Panc1 (cell line): ENCODE results near the gene FFAR3. TPM values are rescaled to one million over a fixed set of nuclear protein-coding genes. Genes with fewer than 3 reads are reported as not detected.
A peak's percentile ranks its signal among the peaks of the same experiment; 100 is the strongest.
"Not testable (repeated sequence)": the region's sequence is repeated elsewhere in the genome, so short reads cannot be mapped to it uniquely, and the experiment has no call there.

Experiments
- ATAC-seq: fragments of 200-7000 bp; cut with Tn5 transposase; 2 replicates; pipeline ENCODE4 v1.9.1; 2020; ENCODE audit warnings: mild to moderate bottlenecking, moderate library complexity
- BruUV-seq: library from RNA; stranded (reverse); fragments of 400-500 nt; replicated peaks from 2 replicates; lab custom pipeline; 2021; lab: Mats Ljungman, UMichigan
- CTCF ChIA-PET: fragments of 300-600 bp; sonication (Branson Sonifier 250); formaldehyde crosslinking; loops from one replicate; lab custom pipeline; 2022; ENCODE audit warnings: antibody characterized with exemption; lab: Charles Lee
- POLR2A ChIA-PET: fragments of 300-600 bp; sonication (Branson Sonifier 250); formaldehyde crosslinking; loops from one replicate; lab custom pipeline; 2022; ENCODE audit warnings: antibody characterized with exemption; lab: Charles Lee
- DNase-seq: peaks from one replicate; pipeline ENCODE4 v3.0.0-alpha.2; 2010; ENCODE audit warnings: low read depth, low spot score
- H3K27ac ChIP-seq: 2 replicates; pipeline ENCODE4 v1.5.1; 2011; ENCODE audit warnings: mild to moderate bottlenecking, low read length, inconsistent platforms
- H3K27me3 ChIP-seq: fragments of 200-500 bp; sonication (Bioruptor generic); 2 replicates; pipeline ENCODE4 v1.6.0; 2014; ENCODE audit warnings: low read length, inconsistent platforms; ENCODE audit not compliant: control insufficient read depth, insufficient read depth
- H3K36me3 ChIP-seq: fragments of 200-500 bp; sonication (Bioruptor generic); 2 replicates; pipeline ENCODE4 v1.5.1; 2014; ENCODE audit warnings: inconsistent platforms, mild to moderate bottlenecking, low read length, moderate library complexity; ENCODE audit not compliant: control insufficient read depth, insufficient read depth
- H3K4me1 ChIP-seq: 2 replicates; pipeline ENCODE4 v1.5.1; 2011; ENCODE audit warnings: inconsistent platforms, mild to moderate bottlenecking, low read length, moderate library complexity; ENCODE audit not compliant: control insufficient read depth, insufficient read depth
- H3K4me3 ChIP-seq, 2 experiments: 2 replicates each; pipeline ENCODE4 v1.5.1; 2011 to 2012; ENCODE audit warnings: low read depth in 2 of 2, low read length in 2 of 2, mild to moderate bottlenecking in 2 of 2, inconsistent platforms in 1 of 2, moderate library complexity in 1 of 2
- H3K9me3 ChIP-seq: fragments of 200-500 bp; sonication (Bioruptor generic); 2 replicates; pipeline ENCODE4 v1.5.1; 2014; ENCODE audit warnings: low read depth, mild to moderate bottlenecking, inconsistent platforms, low read length, moderate library complexity; ENCODE audit not compliant: control insufficient read depth, insufficient read depth
- POLR2AphosphoS5 ChIP-seq: IDR thresholded peaks from 2 replicates; pipeline ENCODE4 v1.6.1; 2012; ENCODE audit warnings: mild to moderate bottlenecking, low read depth, low read length, moderate library complexity
- REST ChIP-seq, 2 experiments: IDR thresholded peaks; 2 replicates each; pipeline ENCODE4 v1.6.1; 2011 to 2012; ENCODE audit warnings: low read depth in 2 of 2, control low read depth in 1 of 2, low read length in 1 of 2, mild to moderate bottlenecking in 1 of 2, moderate library complexity in 1 of 2; ENCODE audit not compliant: insufficient read depth in 1 of 2
- SIN3A ChIP-seq: IDR thresholded peaks from 2 replicates; pipeline ENCODE4 v1.6.1; 2012; ENCODE audit warnings: low read depth, mild to moderate bottlenecking, low read length, moderate library complexity, borderline replicate concordance; ENCODE audit not compliant: insufficient read depth
- TCF7L2 ChIP-seq: IDR thresholded peaks from 2 replicates; pipeline ENCODE4 v1.6.1; 2011; ENCODE audit warnings: mild to moderate bottlenecking, low read depth, low read length, inconsistent platforms
- in situ Hi-C: cut with HindIII; loops from 2 replicates; pipeline ENCODE4 v1.10.0; 2016; ENCODE audit warnings: low sequenced_read_pairs, low pct_unique_long_range_greater_than_20kb
- intact Hi-C: fragments of 100-400 bp; cut with micrococcal nuclease; formaldehyde crosslinking; loops from one replicate; pipeline ENCODE4 v1.10.0; 2022; ENCODE audit not compliant: unreplicated experiment
- total RNA-seq: library from RNA; stranded (reverse); gene quantifications from one replicate; pipeline ENCODE4 v1.2.1, GENCODE V29; 2021; ENCODE audit not compliant: unreplicated experiment
- TF ChIP-seq, protein P1 (sequence below): fragments of 450-650 bp; IDR thresholded peaks from 2 replicates; pipeline ENCODE4 v1.5.1; 2017; ENCODE audit warnings: mild to moderate bottlenecking

Gene FFAR3
- total RNA-seq, 1 experiment from 2014 or later: not detected

GRCh38 chr19:35373492-35373891, 15.2 kb downstream of the FFAR3 start:
- ATAC-seq (no peak), DNase-seq (no peak)
- in situ Hi-C loops: no loop called here
- ChIA-PET CTCF (no interaction called here), POLR2A (no interaction called here)
- BruUV-seq: no TSS peak
- Histone ChIP-seq H3K4me1 (no peaks in the 10 kb centered on the region), H3K36me3 (no peaks in the 10 kb centered on the region), H3K27ac (no peak overlapping the region), H3K27me3 (peaks cover 7% of the 10 kb centered on the region), H3K4me3 (no peak overlapping the region), H3K9me3 (no peaks in the 10 kb centered on the region)
- TF ChIP-seq POLR2AphosphoS5: no peak
- no peak for TF ChIP-seq TCF7L2
- TF ChIP-seq REST (IDR thresholded peaks at IDR 0.05; ENCODE audit: insufficient read depth in 1 of 2, low read depth in 2 of 2, low read length in 1 of 2): no peak
- TF ChIP-seq SIN3A: no peak
- intact Hi-C loops: no loop called here

GRCh38 chr19:35374031-35374430, 15.8 kb downstream of the FFAR3 start:
- H3K27ac ChIP-seq, DNase-seq, H3K27me3 ChIP-seq, CTCF ChIA-PET, intact Hi-C loops, H3K4me3 ChIP-seq, H3K4me1 ChIP-seq, POLR2A ChIA-PET, H3K9me3 ChIP-seq, BruUV-seq, ATAC-seq, in situ Hi-C loops, H3K36me3 ChIP-seq: not testable (repeated sequence)

- Histone ChIP-seq H3K27ac (no peak overlapping the region), H3K4me3 (no peak overlapping the region), H3K36me3 (no peaks in the 10 kb centered on the region), H3K4me1 (no peaks in the 10 kb centered on the region), H3K27me3 (peaks cover 7% of the 10 kb centered on the region), H3K9me3 (no peaks in the 10 kb centered on the region)
- DNase-seq (no peak), ATAC-seq (peak; percentile 67)
- POLR2A ChIA-PET: no interaction called here
- in situ Hi-C loops (no loop called here), intact Hi-C loops (no loop called here)
- CTCF ChIA-PET: interaction anchor here (0.5 to 0.7 kb wide), 2 partner anchors 23 to 317 kb away, joined by 3 read pairs; no protein-coding TSS in a partner anchor
- no peak for TF ChIP-seq SIN3A
- TF ChIP-seq TCF7L2: no peak
- TF ChIP-seq, protein P1, sequence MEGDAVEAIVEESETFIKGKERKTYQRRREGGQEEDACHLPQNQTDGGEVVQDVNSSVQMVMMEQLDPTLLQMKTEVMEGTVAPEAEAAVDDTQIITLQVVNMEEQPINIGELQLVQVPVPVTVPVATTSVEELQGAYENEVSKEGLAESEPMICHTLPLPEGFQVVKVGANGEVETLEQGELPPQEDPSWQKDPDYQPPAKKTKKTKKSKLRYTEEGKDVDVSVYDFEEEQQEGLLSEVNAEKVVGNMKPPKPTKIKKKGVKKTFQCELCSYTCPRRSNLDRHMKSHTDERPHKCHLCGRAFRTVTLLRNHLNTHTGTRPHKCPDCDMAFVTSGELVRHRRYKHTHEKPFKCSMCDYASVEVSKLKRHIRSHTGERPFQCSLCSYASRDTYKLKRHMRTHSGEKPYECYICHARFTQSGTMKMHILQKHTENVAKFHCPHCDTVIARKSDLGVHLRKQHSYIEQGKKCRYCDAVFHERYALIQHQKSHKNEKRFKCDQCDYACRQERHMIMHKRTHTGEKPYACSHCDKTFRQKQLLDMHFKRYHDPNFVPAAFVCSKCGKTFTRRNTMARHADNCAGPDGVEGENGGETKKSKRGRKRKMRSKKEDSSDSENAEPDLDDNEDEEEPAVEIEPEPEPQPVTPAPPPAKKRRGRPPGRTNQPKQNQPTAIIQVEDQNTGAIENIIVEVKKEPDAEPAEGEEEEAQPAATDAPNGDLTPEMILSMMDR: no peak
- no peak for TF ChIP-seq POLR2AphosphoS5
- TF ChIP-seq REST (IDR thresholded peaks at IDR 0.05; ENCODE audit: insufficient read depth in 1 of 2, low read depth in 2 of 2, low read length in 1 of 2): no peak
- BruUV-seq: no TSS peak
Measured at GRCh38 chr19:35375505-35376307, 17.4 kb downstream of the FFAR3 start.
